ENCODE measurements around the gene HGD. TPM values are rescaled to one million over a fixed set of nuclear protein-coding genes. Genes with fewer than 3 reads are reported as not detected.
"Not testable (repeated sequence)": the region's sequence is repeated elsewhere in the genome, so short reads cannot be mapped to it uniquely, and the experiment has no call there.

The HGD gene
- polyA plus RNA-seq, 1 donor (not counting 4 experiments of a cell fraction or from before 2014, with no cell fraction given): not detected

DNA sequence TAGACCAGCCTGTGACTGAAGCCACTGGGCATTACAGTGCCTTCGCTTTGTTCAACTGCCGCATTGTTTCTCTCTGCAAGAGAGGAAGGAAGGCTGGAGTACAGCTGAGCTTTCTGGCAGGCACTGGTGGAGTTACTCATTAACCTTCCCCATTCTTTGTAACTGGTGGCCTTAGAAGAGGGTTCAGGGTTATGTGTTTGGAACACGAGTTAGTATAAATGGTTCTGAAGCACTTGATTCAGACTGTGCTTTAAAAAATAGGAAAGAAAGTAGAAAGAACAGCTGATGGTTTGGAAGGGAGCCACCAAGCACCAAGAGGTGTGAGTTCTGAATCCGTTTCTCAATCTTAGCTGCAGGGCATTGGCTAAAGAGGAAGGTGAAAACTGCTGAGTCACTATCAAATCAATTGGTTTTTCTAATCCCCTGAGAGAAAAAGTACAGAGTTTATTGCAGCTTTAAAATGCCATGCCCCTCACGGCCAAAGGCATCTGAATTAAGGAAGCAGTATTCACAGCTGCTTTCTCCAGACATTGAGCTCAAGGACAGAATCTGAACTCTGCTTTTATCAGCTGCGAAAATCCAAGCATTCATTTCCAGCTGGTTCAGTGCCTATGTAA, 3.6 kb downstream of the HGD start:
- H3K4me2 ChIP-seq (ENCODE audit: control insufficient read depth, extremely low read depth, insufficient read depth, low read depth, low read length): peak overlapping the region; percentile 56
- H3K9me1 ChIP-seq (ENCODE audit: control insufficient read depth, extremely low read depth, insufficient read depth, low read length): no peaks in the 10 kb centered on the region
- H3K9ac ChIP-seq (ENCODE audit: control insufficient read depth, extremely low read depth, insufficient read depth, low read length): no peak overlapping the region
- no peaks in the 10 kb centered on the region for H3K9me3 ChIP-seq (ENCODE audit: control insufficient read depth, low read depth, low read length)
- no peak for TF ChIP-seq EZH2 (IDR thresholded peaks at IDR 0.05; ENCODE audit: low read length)
- TF ChIP-seq, protein P1, sequence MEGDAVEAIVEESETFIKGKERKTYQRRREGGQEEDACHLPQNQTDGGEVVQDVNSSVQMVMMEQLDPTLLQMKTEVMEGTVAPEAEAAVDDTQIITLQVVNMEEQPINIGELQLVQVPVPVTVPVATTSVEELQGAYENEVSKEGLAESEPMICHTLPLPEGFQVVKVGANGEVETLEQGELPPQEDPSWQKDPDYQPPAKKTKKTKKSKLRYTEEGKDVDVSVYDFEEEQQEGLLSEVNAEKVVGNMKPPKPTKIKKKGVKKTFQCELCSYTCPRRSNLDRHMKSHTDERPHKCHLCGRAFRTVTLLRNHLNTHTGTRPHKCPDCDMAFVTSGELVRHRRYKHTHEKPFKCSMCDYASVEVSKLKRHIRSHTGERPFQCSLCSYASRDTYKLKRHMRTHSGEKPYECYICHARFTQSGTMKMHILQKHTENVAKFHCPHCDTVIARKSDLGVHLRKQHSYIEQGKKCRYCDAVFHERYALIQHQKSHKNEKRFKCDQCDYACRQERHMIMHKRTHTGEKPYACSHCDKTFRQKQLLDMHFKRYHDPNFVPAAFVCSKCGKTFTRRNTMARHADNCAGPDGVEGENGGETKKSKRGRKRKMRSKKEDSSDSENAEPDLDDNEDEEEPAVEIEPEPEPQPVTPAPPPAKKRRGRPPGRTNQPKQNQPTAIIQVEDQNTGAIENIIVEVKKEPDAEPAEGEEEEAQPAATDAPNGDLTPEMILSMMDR (optimal IDR thresholded peaks at IDR 0.05 in 1 of 3, IDR thresholded peaks at IDR 0.05 in 1 of 3, conservative IDR thresholded peaks at IDR 0.05 in 1 of 3; ENCODE audit: extremely low read depth in 1 of 3, insufficient read depth in 2 of 3, low read length in 3 of 3): no peak
- H3K4me1 ChIP-seq (ENCODE audit: control insufficient read depth, extremely low read depth, insufficient read depth, low read length): peaks cover 9% of the 10 kb centered on the region
- DNase-seq (ENCODE audit: low read depth, low spot score) (no peak), FAIRE-seq (peak; percentile 83)
- no peaks in the 10 kb centered on the region for H3K27me3 ChIP-seq (ENCODE audit: control insufficient read depth, extremely low read depth, insufficient read depth, low read length)
- no peak overlapping the region for H3K27ac ChIP-seq (ENCODE audit: control insufficient read depth, insufficient read depth, low read length)
- no peaks in the 10 kb centered on the region for H4K20me1 ChIP-seq (ENCODE audit: control insufficient read depth, extremely low read depth, insufficient read depth, low read length)
- peak overlapping the region in 1 of 3 experiments; percentile 11 for H3K4me3 ChIP-seq (ENCODE audit: control insufficient read depth in 2 of 3, extremely low read depth in 1 of 3, insufficient read depth in 2 of 3, low read depth in 1 of 3, low read length in 3 of 3)
- peak overlapping the region; percentile 3 for H2AFZ ChIP-seq (ENCODE audit: control insufficient read depth, low read length)
- no peaks in the 10 kb centered on the region for H3K36me3 ChIP-seq (ENCODE audit: control insufficient read depth in 2 of 2, extremely low read depth in 1 of 2, insufficient read depth in 2 of 2, low read length in 2 of 2)
- H3K79me2 ChIP-seq (ENCODE audit: control insufficient read depth, insufficient read depth, low read length): no peaks in the 10 kb centered on the region
- dilution Hi-C loops (cut with MboI; ENCODE audit: extremely low pct_ligation_motif_present, low sequenced_read_pairs): no loop called here

DNA sequence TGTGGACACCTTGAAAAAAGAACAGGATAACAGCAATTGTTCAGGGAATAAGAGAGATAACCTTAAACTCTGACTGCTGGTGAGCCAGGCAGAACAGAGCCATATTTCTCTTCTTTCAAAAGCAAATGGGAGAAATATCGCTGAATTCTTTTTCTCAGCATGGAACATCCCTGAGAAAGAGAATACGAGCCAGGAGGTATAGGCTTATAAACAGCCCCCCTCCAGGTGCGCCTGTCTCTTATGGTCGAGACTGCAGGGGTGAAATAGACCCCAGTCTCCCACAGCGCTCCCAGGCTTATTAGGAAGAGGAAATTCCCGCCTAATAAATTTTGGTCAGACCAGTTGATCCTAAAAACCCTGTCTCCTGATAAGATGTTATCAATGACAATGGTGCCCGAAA, 4.8 kb downstream of the HGD start:
- H3K79me2 ChIP-seq (ENCODE audit: control insufficient read depth, insufficient read depth, low read length); FAIRE-seq; H3K4me3 ChIP-seq (ENCODE audit: control insufficient read depth in 2 of 3, extremely low read depth in 1 of 3, insufficient read depth in 2 of 3, low read depth in 1 of 3, low read length in 3 of 3); H3K36me3 ChIP-seq (ENCODE audit: control insufficient read depth in 2 of 2, extremely low read depth in 1 of 2, insufficient read depth in 2 of 2, low read length in 2 of 2); H3K27ac ChIP-seq (ENCODE audit: control insufficient read depth, insufficient read depth, low read length); DNase-seq (ENCODE audit: low read depth, low spot score); dilution Hi-C loops (cut with MboI; ENCODE audit: extremely low pct_ligation_motif_present, low sequenced_read_pairs); H2AFZ ChIP-seq (ENCODE audit: control insufficient read depth, low read length); H4K20me1 ChIP-seq (ENCODE audit: control insufficient read depth, extremely low read depth, insufficient read depth, low read length); H3K4me2 ChIP-seq (ENCODE audit: control insufficient read depth, extremely low read depth, insufficient read depth, low read depth, low read length); H3K27me3 ChIP-seq (ENCODE audit: control insufficient read depth, extremely low read depth, insufficient read depth, low read length); H3K9me3 ChIP-seq (ENCODE audit: control insufficient read depth, low read depth, low read length); H3K9ac ChIP-seq (ENCODE audit: control insufficient read depth, extremely low read depth, insufficient read depth, low read length); H3K9me1 ChIP-seq (ENCODE audit: control insufficient read depth, extremely low read depth, insufficient read depth, low read length); H3K4me1 ChIP-seq (ENCODE audit: control insufficient read depth, extremely low read depth, insufficient read depth, low read length): not testable (repeated sequence)

DNA sequence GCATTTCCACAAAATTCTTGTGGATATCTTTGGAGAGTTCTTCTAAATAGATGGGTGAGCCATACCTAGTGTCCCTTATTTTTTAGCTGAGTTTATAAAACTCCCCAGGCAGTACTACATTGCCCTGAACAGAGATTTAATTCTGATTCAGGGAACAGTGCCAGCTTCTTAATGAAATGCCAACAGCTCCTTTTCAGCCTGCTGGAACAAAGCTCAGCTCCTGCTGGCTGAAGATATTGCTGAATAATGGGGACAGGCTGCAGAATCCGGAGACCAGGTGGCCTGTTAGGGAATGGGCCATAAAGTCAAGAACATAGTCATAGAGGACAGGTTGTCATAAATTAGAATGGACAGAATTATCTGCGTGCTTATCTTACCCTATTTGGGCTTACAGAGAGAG, 8.9 kb downstream of the HGD start:
- Histone ChIP-seq H2AFZ (ENCODE audit: control insufficient read depth, low read length) (no peak overlapping the region), H4K20me1 (ENCODE audit: control insufficient read depth, extremely low read depth, insufficient read depth, low read length) (no peaks in the 10 kb centered on the region), H3K79me2 (ENCODE audit: control insufficient read depth, insufficient read depth, low read length) (no peaks in the 10 kb centered on the region), H3K9me3 (ENCODE audit: control insufficient read depth, low read depth, low read length) (no peaks in the 10 kb centered on the region), H3K9ac (ENCODE audit: control insufficient read depth, extremely low read depth, insufficient read depth, low read length) (no peak overlapping the region), H3K27ac (ENCODE audit: control insufficient read depth, insufficient read depth, low read length) (no peak overlapping the region), H3K4me2 (ENCODE audit: control insufficient read depth, extremely low read depth, insufficient read depth, low read depth, low read length) (no peak overlapping the region), H3K4me3 (ENCODE audit: control insufficient read depth in 2 of 3, extremely low read depth in 1 of 3, insufficient read depth in 2 of 3, low read depth in 1 of 3, low read length in 3 of 3) (no peak overlapping the region), H3K36me3 (ENCODE audit: control insufficient read depth in 2 of 2, extremely low read depth in 1 of 2, insufficient read depth in 2 of 2, low read length in 2 of 2) (no peaks in the 10 kb centered on the region), H3K4me1 (ENCODE audit: control insufficient read depth, extremely low read depth, insufficient read depth, low read length) (no peaks in the 10 kb centered on the region), H3K9me1 (ENCODE audit: control insufficient read depth, extremely low read depth, insufficient read depth, low read length) (no peaks in the 10 kb centered on the region), H3K27me3 (ENCODE audit: control insufficient read depth, extremely low read depth, insufficient read depth, low read length) (no peaks in the 10 kb centered on the region)
- no peak for TF ChIP-seq EZH2 (IDR thresholded peaks at IDR 0.05; ENCODE audit: low read length)
- TF ChIP-seq, protein P1 (optimal IDR thresholded peaks at IDR 0.05 in 1 of 3, IDR thresholded peaks at IDR 0.05 in 1 of 3, conservative IDR thresholded peaks at IDR 0.05 in 1 of 3; ENCODE audit: extremely low read depth in 1 of 3, insufficient read depth in 2 of 3, low read length in 3 of 3): no peak
- DNase-seq (ENCODE audit: low read depth, low spot score) (no peak), FAIRE-seq (no peak)
- dilution Hi-C loops (cut with MboI; ENCODE audit: extremely low pct_ligation_motif_present, low sequenced_read_pairs): no loop called here
